HG03442 (cell line): ENCODE results near the gene MAMDC4.
"Not testable (repeated sequence)": the region's sequence is repeated elsewhere in the genome, so short reads cannot be mapped to it uniquely, and the experiment has no call there.

Experiments
- ATAC-seq: cut with Tn5 transposase; IDR thresholded peaks from one replicate; pipeline ENCODE4 v1.9.1; 2021; ENCODE audit warnings: mild to moderate bottlenecking, moderate library complexity; ENCODE audit not compliant: unreplicated experiment

Gene MAMDC4

GRCh38 chr9:136824496-136825225, 27.5 kb upstream of the MAMDC4 start:
- ATAC-seq: no peak

GRCh38 chr9:136825295-136826187, 26.6 kb upstream of the MAMDC4 start:
- ATAC-seq: no peak

GRCh38 chr9:136826188-136826541, 26.0 kb upstream of the MAMDC4 start:
- no peak for ATAC-seq

GRCh38 chr9:136826703-136827582, 25.2 kb upstream of the MAMDC4 start:
- ATAC-seq: no peak

- no peak for ATAC-seq
Observed at GRCh38 chr9:136827794-136828473, 24.2 kb upstream of the MAMDC4 start.

GRCh38 chr9:136828474-136829140, 23.5 kb upstream of the MAMDC4 start:
- no peak for ATAC-seq

- no peak for ATAC-seq
Observed at GRCh38 chr9:136829412-136829811, 22.7 kb upstream of the MAMDC4 start.

- no peak for ATAC-seq
Observed at GRCh38 chr9:136829981-136830885, 21.9 kb upstream of the MAMDC4 start.

GRCh38 chr9:136831002-136831719, 21.0 kb upstream of the MAMDC4 start:
- no peak for ATAC-seq

GRCh38 chr9:136831720-136832104, 20.4 kb upstream of the MAMDC4 start:
- ATAC-seq: no peak

- no peak for ATAC-seq
Observed at GRCh38 chr9:136832581-136832980, 19.6 kb upstream of the MAMDC4 start.

GRCh38 chr9:136833381-136834048, 18.6 kb upstream of the MAMDC4 start:
- not testable (repeated sequence) for ATAC-seq

GRCh38 chr9:136835162-136835931, 16.8 kb upstream of the MAMDC4 start:
- ATAC-seq: no peak

GRCh38 chr9:136835932-136836904, 15.9 kb upstream of the MAMDC4 start:
- no peak for ATAC-seq

- no peak for ATAC-seq
Observed at GRCh38 chr9:136837146-136837855, 14.8 kb upstream of the MAMDC4 start.
